ENCODE measurements around the gene RCAN3. TPM values are rescaled to one million over a fixed set of nuclear protein-coding genes. Genes with fewer than 3 reads are reported as not detected.

The RCAN3 gene
- total RNA-seq, 1 experiment from 2014 or later: 10.2 TPM

- ChIA-PET POLR2A (no interaction called here), CTCF (interaction anchor here (0.7 to 1.7 kb wide), 2 partner anchors 13 to 32 kb away, joined by 3 to 5 read pairs; no protein-coding TSS in a partner anchor)
- H3K36me3 ChIP-seq (ENCODE audit: control insufficient read depth, insufficient read depth, low read length): no peaks in the 10 kb centered on the region
- peaks cover 12% of the 10 kb centered on the region for H3K4me1 Mint-ChIP-seq (ENCODE audit: low read depth, unreplicated experiment)
- H3K9me3 ChIP-seq: no peaks in the 10 kb centered on the region
- H3K27me3 ChIP-seq (replicated peaks; ENCODE audit: control insufficient read depth, insufficient read depth, low read length): no peaks in the 10 kb centered on the region
- H3K4me1 ChIP-seq: peaks cover 9% of the 10 kb centered on the region; the same call in 1 of the 2 replicates
- no peaks in the 10 kb centered on the region for H3K9me3 Mint-ChIP-seq (ENCODE audit: unreplicated experiment)
- peaks cover 7% of the 10 kb centered on the region for H3K36me3 Mint-ChIP-seq (ENCODE audit: insufficient read depth, unreplicated experiment)
- no peak for DNase-seq
- H3K4me3 ChIP-seq (ENCODE audit: low read depth, low read length): no peak overlapping the region
- no peaks in the 10 kb centered on the region for H3K27me3 Mint-ChIP-seq (ENCODE audit: insufficient read depth, unreplicated experiment)
- TF ChIP-seq CTCF (IDR thresholded peaks at IDR 0.05; ENCODE audit: insufficient read depth in 1 of 2, low read depth in 1 of 2, low read length in 1 of 2, severe bottlenecking in 1 of 2, unreplicated experiment in 1 of 2): no peak
- intact Hi-C loops (cut with micrococcal nuclease; ENCODE audit: unreplicated experiment): loop anchor here (10.0 kb wide), 1 partner anchor 80 kb away; no protein-coding TSS in a partner anchor
- BruUV-seq (replicated peaks): no TSS peak
- H3K27ac Mint-ChIP-seq (ENCODE audit: unreplicated experiment): no peak overlapping the region
- H3K4me3 Mint-ChIP-seq (ENCODE audit: unreplicated experiment): no peak overlapping the region
Measured at GRCh38 chr1:24554714-24555113, 52.1 kb downstream of the RCAN3 start.

GRCh38 chr1:24555591-24556413, 53.2 kb downstream of the RCAN3 start, which contains the start of gene NCMAP:
TSS of gene NCMAP (plus strand) at chr1:24556087. CDS start at chr1:24595431, 39,344 bp downstream.
- H3K27ac Mint-ChIP-seq (ENCODE audit: unreplicated experiment): no peak within 1 kb of the TSS
- peaks cover 7% of the 10 kb centered on the region for H3K36me3 Mint-ChIP-seq (ENCODE audit: insufficient read depth, unreplicated experiment)
- H3K27me3 Mint-ChIP-seq (ENCODE audit: insufficient read depth, unreplicated experiment): no peaks in the 10 kb centered on the region
- no TSS peak for BruUV-seq (replicated peaks)
- Histone ChIP-seq H3K27me3 (replicated peaks; ENCODE audit: control insufficient read depth, insufficient read depth, low read length) (no peaks in the 10 kb centered on the region), H3K9me3 (no peaks in the 10 kb centered on the region), H3K36me3 (ENCODE audit: control insufficient read depth, insufficient read depth, low read length) (no peaks in the 10 kb centered on the region), H3K4me1 (peaks cover 9% of the 10 kb centered on the region; the same call in 1 of the 2 replicates), H3K4me3 (ENCODE audit: low read depth, low read length) (peak within 1 kb of the TSS; percentile 59)
- DNase-seq: peak in 1 of 2 experiments; percentile 60
- H3K9me3 Mint-ChIP-seq (ENCODE audit: unreplicated experiment): no peaks in the 10 kb centered on the region
- intact Hi-C loops (cut with micrococcal nuclease; ENCODE audit: unreplicated experiment): loop anchor here (10.0 kb wide), 1 partner anchor 79 kb away; no protein-coding TSS in a partner anchor
- H3K4me1 Mint-ChIP-seq (ENCODE audit: low read depth, unreplicated experiment): peaks cover 12% of the 10 kb centered on the region
- ChIA-PET CTCF (interaction anchor here (1.7 kb wide), 1 partner anchor 31 kb away, joined by 5 read pairs; no protein-coding TSS in a partner anchor), POLR2A (no interaction called here)
- peak in 1 of 2 experiments; percentile 49 for TF ChIP-seq CTCF (IDR thresholded peaks at IDR 0.05; ENCODE audit: insufficient read depth in 1 of 2, low read depth in 1 of 2, low read length in 1 of 2, severe bottlenecking in 1 of 2, unreplicated experiment in 1 of 2)
- H3K4me3 Mint-ChIP-seq (ENCODE audit: unreplicated experiment): peak within 1 kb of the TSS; percentile 74

GRCh38 chr1:24556414-24556795, 53.8 kb downstream of the RCAN3 start:
- Mint-ChIP-seq H3K27ac (ENCODE audit: unreplicated experiment) (no peak overlapping the region), H3K9me3 (ENCODE audit: unreplicated experiment) (no peaks in the 10 kb centered on the region), H3K4me1 (ENCODE audit: low read depth, unreplicated experiment) (peaks cover 12% of the 10 kb centered on the region), H3K4me3 (ENCODE audit: unreplicated experiment) (peak overlapping the region; percentile 74), H3K27me3 (ENCODE audit: insufficient read depth, unreplicated experiment) (no peaks in the 10 kb centered on the region), H3K36me3 (ENCODE audit: insufficient read depth, unreplicated experiment) (peaks cover 7% of the 10 kb centered on the region)
- TF ChIP-seq CTCF (IDR thresholded peaks at IDR 0.05; ENCODE audit: insufficient read depth in 1 of 2, low read depth in 1 of 2, low read length in 1 of 2, severe bottlenecking in 1 of 2, unreplicated experiment in 1 of 2): no peak
- no peaks in the 10 kb centered on the region for H3K36me3 ChIP-seq (ENCODE audit: control insufficient read depth, insufficient read depth, low read length)
- no peaks in the 10 kb centered on the region for H3K9me3 ChIP-seq
- intact Hi-C loops (cut with micrococcal nuclease; ENCODE audit: unreplicated experiment): loop anchor here (10.0 kb wide), 1 partner anchor 78 kb away; no protein-coding TSS in a partner anchor
- no peaks in the 10 kb centered on the region for H3K27me3 ChIP-seq (replicated peaks; ENCODE audit: control insufficient read depth, insufficient read depth, low read length)
- ChIA-PET CTCF (no interaction called here), POLR2A (no interaction called here)
- no TSS peak for BruUV-seq (replicated peaks)
- no peak for DNase-seq
- peaks cover 9% of the 10 kb centered on the region; the same call in 1 of the 2 replicates for H3K4me1 ChIP-seq
- peak overlapping the region; percentile 59 for H3K4me3 ChIP-seq (ENCODE audit: low read depth, low read length)

Data from Caco-2 (cell line).